CD4-positive, alpha-beta T cell treated with Interleukin-12 subunit alpha and Interleukin-12 subunit beta, for 1 hour (primary cell): ENCODE measurements around the gene PLXND1.
"Not testable (repeated sequence)": the region's sequence is repeated elsewhere in the genome, so short reads cannot be mapped to it uniquely, and the experiment has no call there.

Experiments used
- DNase-seq: peaks from one replicate; pipeline ENCODE4 v3.0.0-alpha.2; 2020

The PLXND1 gene

GRCh38 chr3:129612534-129613366 is 6.3 kb upstream of the PLXND1 start:
- DNase-seq: no peak

- DNase-seq: no peak
Observed at GRCh38 chr3:129611812-129612533, 5.5 kb upstream of the PLXND1 start.

GRCh38 chr3:129611446-129611800 is 4.9 kb upstream of the PLXND1 start:
- DNase-seq: no peak

GRCh38 chr3:129610794-129611445 is 4.4 kb upstream of the PLXND1 start:
- not testable (repeated sequence) for DNase-seq

GRCh38 chr3:129610276-129610675 is 3.8 kb upstream of the PLXND1 start:
- no peak for DNase-seq

- no peak for DNase-seq
Observed at GRCh38 chr3:129609591-129610182, 3.2 kb upstream of the PLXND1 start.

GRCh38 chr3:129608936-129609590 is 2.6 kb upstream of the PLXND1 start:
- DNase-seq: no peak

GRCh38 chr3:129608087-129608935 is 1.8 kb upstream of the PLXND1 start:
- no peak for DNase-seq

GRCh38 chr3:129607391-129608068 is 1.1 kb upstream of the PLXND1 start:
- DNase-seq: no peak

- peak; percentile 9 for DNase-seq
Observed at GRCh38 chr3:129605922-129606635, 397 bp downstream of the PLXND1 start.

GRCh38 chr3:129605203-129605921 is 1.1 kb downstream of the PLXND1 start:
- DNase-seq: peak; percentile 41

- DNase-seq: no peak
Observed at GRCh38 chr3:129604767-129605166, 1.7 kb downstream of the PLXND1 start.

- DNase-seq: no peak
Observed at GRCh38 chr3:129603991-129604749, 2.3 kb downstream of the PLXND1 start.

GRCh38 chr3:129603561-129603942 is 2.9 kb downstream of the PLXND1 start:
- no peak for DNase-seq

- DNase-seq: no peak
Observed at GRCh38 chr3:129602730-129603560, 3.5 kb downstream of the PLXND1 start.

- DNase-seq: no peak
Observed at GRCh38 chr3:129602309-129602708, 4.2 kb downstream of the PLXND1 start.

GRCh38 chr3:129601713-129602112 is 4.8 kb downstream of the PLXND1 start:
- no peak for DNase-seq

GRCh38 chr3:129600348-129600747 is 6.1 kb downstream of the PLXND1 start:
- DNase-seq: no peak
